ENCODE results near the gene BLID.

The BLID gene

DNA sequence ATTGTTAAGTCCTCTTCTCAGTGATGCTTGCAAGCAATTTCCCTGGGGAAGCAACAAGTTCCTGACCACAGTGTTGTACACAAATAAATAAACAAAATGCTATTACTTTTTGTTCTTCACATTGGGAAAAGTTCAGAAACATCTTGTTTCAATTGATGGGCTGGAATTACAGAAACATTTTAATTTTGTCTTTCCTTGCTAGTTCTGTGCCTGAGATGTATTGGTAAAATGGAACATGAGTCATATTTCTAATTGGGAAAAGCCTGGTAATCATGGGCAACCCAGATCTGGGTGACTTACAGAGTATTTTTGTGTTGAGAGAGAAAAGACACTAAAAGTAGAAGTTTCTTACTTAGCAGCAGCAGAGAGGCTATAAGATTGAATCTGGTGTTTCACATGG lies 576 bp upstream of the BLID start:
- TF ChIP-seq, protein P1, sequence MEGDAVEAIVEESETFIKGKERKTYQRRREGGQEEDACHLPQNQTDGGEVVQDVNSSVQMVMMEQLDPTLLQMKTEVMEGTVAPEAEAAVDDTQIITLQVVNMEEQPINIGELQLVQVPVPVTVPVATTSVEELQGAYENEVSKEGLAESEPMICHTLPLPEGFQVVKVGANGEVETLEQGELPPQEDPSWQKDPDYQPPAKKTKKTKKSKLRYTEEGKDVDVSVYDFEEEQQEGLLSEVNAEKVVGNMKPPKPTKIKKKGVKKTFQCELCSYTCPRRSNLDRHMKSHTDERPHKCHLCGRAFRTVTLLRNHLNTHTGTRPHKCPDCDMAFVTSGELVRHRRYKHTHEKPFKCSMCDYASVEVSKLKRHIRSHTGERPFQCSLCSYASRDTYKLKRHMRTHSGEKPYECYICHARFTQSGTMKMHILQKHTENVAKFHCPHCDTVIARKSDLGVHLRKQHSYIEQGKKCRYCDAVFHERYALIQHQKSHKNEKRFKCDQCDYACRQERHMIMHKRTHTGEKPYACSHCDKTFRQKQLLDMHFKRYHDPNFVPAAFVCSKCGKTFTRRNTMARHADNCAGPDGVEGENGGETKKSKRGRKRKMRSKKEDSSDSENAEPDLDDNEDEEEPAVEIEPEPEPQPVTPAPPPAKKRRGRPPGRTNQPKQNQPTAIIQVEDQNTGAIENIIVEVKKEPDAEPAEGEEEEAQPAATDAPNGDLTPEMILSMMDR (IDR thresholded peaks at IDR 0.05; ENCODE audit: control insufficient read depth, insufficient read depth, low read depth, low read length, missing control alignments), result no peak
- H3K4me3 ChIP-seq (ENCODE audit: control insufficient read depth, low read depth, low read length), result no peak overlapping the region

DNA sequence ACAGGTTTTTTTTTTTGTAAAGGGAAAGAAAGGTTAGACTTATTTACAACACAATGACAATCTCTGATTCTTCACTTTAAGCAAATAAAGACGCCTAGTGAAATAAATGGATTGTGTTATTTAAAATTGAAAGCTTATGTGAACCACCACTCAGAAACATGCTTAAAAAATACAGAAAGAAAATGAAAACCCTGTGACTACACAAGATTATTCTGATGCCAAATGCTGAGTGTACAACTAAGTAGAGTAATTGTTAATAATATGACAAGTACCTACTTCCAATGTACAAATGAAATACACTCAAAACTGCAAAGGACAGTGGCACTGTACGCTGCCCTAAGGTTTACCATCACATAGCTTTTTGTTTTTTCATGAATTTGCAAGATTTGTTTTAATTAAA lies 1.0 kb downstream of the BLID start:
- no peak overlapping the region for H3K4me3 ChIP-seq (ENCODE audit: control insufficient read depth, low read depth, low read length)
- TF ChIP-seq, protein P1 (IDR thresholded peaks at IDR 0.05; ENCODE audit: control insufficient read depth, insufficient read depth, low read depth, low read length, missing control alignments), result no peak
- no peak for DNase-seq (ENCODE audit: low read depth)

More for the DNA sequence above, 576 bp upstream of the BLID start:
- no peak for DNase-seq (ENCODE audit: low read depth)

DNA sequence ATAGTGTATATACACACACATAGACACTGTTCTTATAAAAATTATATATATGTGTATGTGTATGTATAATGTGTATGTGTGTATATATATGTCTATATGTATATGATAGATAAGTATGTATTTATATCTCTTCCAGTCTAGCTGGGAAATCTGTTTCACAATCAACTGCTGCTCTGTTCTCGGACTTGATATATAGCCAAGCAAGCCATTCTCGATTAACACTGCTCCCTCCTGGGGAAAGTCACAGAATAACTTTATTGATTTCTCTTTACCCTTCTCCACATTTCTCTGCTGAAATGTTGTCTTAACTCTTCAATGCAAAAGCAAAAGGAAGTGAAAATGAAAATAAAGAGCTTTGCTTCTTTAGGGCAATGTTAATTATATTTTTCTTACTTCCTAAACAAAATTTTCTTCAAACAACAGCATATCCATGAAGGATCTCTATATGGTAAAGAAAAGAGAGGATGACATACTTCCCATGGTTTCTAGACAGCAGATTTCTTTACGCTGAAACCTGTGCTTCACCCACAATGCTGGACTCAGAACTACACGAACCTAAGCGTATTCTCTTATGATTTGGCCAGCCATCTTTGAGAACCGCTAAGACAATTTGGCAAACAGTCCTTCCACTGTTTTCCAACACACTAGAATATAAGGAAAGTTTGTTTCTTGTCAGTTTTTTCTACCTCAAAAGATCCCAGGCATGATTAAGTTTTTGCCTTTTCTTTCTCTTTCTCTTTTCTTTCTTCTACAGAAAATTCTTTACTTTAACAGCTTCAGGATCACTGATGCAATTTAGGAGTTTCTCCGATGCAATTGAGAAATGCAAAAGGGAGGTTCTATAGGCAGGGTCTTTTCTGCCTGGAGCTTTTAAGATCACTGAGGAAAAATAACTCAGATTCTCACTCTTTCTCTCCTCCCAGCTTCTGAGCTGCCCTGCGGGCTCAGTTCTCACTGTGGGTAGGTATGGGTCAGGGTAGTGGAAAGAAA lies 1.9 kb downstream of the BLID start:
- DNase-seq (ENCODE audit: low read depth), result no peak
- H3K4me3 ChIP-seq (ENCODE audit: control insufficient read depth, low read depth, low read length), result no peak overlapping the region
- TF ChIP-seq, protein P1 (IDR thresholded peaks at IDR 0.05; ENCODE audit: control insufficient read depth, insufficient read depth, low read depth, low read length, missing control alignments), result no peak

DNA sequence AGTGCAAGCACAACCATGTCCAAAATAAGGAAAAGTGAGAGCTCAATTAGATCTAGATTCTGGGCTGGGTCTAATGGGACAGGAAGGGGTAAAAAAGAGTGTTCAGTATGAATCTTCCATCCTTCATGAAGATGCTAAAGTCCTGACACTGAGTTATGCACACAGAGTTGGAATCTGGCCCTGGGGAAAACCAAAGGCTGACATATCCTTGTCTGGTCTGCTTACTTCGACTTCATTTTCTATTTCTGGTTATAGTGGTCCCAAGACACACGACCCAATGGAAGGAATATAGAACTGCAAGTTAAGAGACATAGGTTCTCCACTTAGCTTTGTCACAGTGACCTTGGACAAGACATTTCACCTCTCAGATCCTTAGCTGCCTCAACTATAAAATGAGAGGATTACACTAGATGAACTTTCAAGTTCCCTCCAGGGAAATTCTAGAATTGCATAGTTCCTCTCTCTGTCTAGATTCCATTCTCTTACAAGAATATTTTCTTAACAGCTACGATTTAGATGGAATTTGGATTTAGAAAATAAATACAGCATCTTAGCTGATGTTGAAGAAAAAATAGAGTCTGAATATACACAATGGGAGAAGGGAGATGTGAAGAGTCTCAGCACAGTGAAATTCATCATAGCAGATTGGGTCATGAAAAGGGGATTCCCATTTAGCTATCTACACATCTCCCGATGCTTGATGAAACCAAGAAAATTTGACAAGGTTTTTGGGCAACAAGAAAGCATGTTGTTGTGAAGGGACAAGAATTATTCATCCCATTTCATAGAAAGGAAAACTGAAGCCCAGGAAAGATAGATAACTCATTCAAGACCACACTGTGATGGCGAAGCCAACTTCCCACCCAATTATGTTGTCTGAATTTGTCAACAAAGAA lies 3.3 kb downstream of the BLID start:
- H3K4me3 ChIP-seq (ENCODE audit: control insufficient read depth, low read depth, low read length), result no peak overlapping the region
- TF ChIP-seq, protein P1 (IDR thresholded peaks at IDR 0.05; ENCODE audit: control insufficient read depth, insufficient read depth, low read depth, low read length, missing control alignments), result no peak
- no peak for DNase-seq (ENCODE audit: low read depth)

DNA sequence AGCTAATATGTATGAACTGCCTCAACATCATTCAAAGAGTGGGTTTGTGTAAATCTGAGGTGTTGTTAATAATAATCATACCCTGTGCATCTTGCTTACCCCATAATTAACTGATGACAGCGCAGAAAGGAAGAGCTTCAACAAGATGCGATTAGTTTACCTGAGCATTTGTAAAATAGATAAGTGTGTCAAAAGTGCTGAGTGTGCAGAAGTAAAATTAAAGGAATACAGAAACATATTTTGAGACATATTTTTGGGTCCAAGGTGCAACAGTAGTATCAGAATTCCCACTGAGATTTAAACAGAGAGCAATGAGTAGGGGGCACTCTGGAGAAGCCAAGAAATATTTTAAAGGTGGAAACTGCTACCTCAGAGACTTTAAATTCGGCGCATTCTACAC lies 6.1 kb downstream of the BLID start:
- H3K4me3 ChIP-seq (ENCODE audit: control insufficient read depth, low read depth, low read length), result no peak overlapping the region
- no peak for DNase-seq (ENCODE audit: low read depth)
- TF ChIP-seq, protein P1 (IDR thresholded peaks at IDR 0.05; ENCODE audit: control insufficient read depth, insufficient read depth, low read depth, low read length, missing control alignments), result no peak

DNA sequence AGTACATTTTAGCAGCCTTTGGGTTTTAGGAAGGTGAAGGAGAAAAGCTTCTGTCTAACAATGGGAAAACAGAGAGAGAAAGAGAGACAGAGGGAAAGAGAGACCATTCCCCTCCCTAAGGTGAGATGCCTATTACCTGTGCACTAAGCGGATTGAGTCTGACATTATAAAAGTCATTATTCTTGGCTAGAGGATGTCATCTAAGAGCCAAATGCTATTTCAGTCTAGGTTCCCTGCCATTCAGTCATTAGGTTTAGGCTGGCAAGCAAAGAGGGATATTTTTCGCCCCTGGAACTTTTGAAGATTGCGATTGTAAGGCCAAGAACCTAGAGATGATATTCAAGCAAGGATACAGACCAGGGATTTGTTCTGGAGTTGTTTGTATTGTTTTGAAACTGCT lies 7.2 kb downstream of the BLID start:
- TF ChIP-seq, protein P1 (IDR thresholded peaks at IDR 0.05; ENCODE audit: control insufficient read depth, insufficient read depth, low read depth, low read length, missing control alignments), result no peak
- H3K4me3 ChIP-seq (ENCODE audit: control insufficient read depth, low read depth, low read length), result no peak overlapping the region
- DNase-seq (ENCODE audit: low read depth), result no peak

All from AG09309 (cell line).